ENCODE data around the gene IL1RAPL2.

- TF ChIP-seq, protein P1, sequence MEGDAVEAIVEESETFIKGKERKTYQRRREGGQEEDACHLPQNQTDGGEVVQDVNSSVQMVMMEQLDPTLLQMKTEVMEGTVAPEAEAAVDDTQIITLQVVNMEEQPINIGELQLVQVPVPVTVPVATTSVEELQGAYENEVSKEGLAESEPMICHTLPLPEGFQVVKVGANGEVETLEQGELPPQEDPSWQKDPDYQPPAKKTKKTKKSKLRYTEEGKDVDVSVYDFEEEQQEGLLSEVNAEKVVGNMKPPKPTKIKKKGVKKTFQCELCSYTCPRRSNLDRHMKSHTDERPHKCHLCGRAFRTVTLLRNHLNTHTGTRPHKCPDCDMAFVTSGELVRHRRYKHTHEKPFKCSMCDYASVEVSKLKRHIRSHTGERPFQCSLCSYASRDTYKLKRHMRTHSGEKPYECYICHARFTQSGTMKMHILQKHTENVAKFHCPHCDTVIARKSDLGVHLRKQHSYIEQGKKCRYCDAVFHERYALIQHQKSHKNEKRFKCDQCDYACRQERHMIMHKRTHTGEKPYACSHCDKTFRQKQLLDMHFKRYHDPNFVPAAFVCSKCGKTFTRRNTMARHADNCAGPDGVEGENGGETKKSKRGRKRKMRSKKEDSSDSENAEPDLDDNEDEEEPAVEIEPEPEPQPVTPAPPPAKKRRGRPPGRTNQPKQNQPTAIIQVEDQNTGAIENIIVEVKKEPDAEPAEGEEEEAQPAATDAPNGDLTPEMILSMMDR (IDR thresholded peaks at IDR 0.05), result no peak
- TF ChIP-seq POLR2AphosphoS5 (IDR thresholded peaks at IDR 0.05), result no peak
- TF ChIP-seq POLR2A (IDR thresholded peaks at IDR 0.05), result no peak
Observed at GRCh38 chrX:105753411-105753810, 1187.4 kb downstream of the IL1RAPL2 start.

All from transverse colon (tissue), 4 donors.